OCI-LY1 (cell line): ENCODE results near the gene SLCO2B1.

ENCODE experiments used
- H2AFZ ChIP-seq: fragments of 200-600 bp; sonication (generic), shearing (Covaris generic); 2 replicates; pipeline ENCODE4 v1.6.0; 2014; ENCODE audit warnings: antibody characterized with exemption, mild to moderate bottlenecking, low read length
- H3F3A ChIP-seq: fragments of 200-600 bp; sonication (generic), shearing (Covaris generic); 2 replicates; pipeline ENCODE4 v1.6.0; 2014; ENCODE audit warnings: mild to moderate bottlenecking, antibody characterized with exemption, low read length, moderate library complexity; ENCODE audit not compliant: insufficient read depth
- H3K27ac ChIP-seq: fragments of 200-600 bp; sonication (generic); 2 replicates; pipeline ENCODE4 v1.5.1; 2014; ENCODE audit warnings: low read length, mixed run types, mild to moderate bottlenecking, low read depth; ENCODE audit not compliant: poor library complexity, severe bottlenecking
- H3K27me3 ChIP-seq: fragments of 200-600 bp; sonication (generic); 2 replicates; pipeline ENCODE4 v1.6.0; 2014; ENCODE audit warnings: antibody characterized with exemption, mild to moderate bottlenecking, low read length, moderate library complexity; ENCODE audit not compliant: insufficient read depth
- H3K36me3 ChIP-seq: fragments of 200-600 bp; sonication (generic); 2 replicates; pipeline ENCODE4 v1.6.1; 2014; ENCODE audit warnings: mild to moderate bottlenecking, antibody characterized with exemption, low read length, moderate library complexity, mixed read lengths; ENCODE audit not compliant: insufficient read depth
- H3K4me1 ChIP-seq: fragments of 200-600 bp; sonication (generic); 2 replicates; pipeline ENCODE4 v1.5.1; 2014; ENCODE audit warnings: mild to moderate bottlenecking, low read length, moderate library complexity; ENCODE audit not compliant: insufficient read depth, severe bottlenecking
- H3K4me2 ChIP-seq: fragments of 200-600 bp; sonication (generic), shearing (Covaris generic); 2 replicates; pipeline ENCODE4 v1.6.1; 2014; ENCODE audit warnings: low read length
- H3K4me3 ChIP-seq: fragments of 200-600 bp; sonication (generic); 2 replicates; pipeline ENCODE4 v1.5.1; 2014; ENCODE audit warnings: low read length, low read depth, mild to moderate bottlenecking, mixed read lengths; ENCODE audit not compliant: poor library complexity, severe bottlenecking
- H3K79me2 ChIP-seq: fragments of 200-600 bp; shearing (Covaris generic); 2 replicates; pipeline ENCODE4 v1.6.1; 2016; ENCODE audit warnings: mixed run types, low read length, mixed read lengths; ENCODE audit not compliant: insufficient read depth
- H3K9ac ChIP-seq: fragments of 200-600 bp; sonication (generic), shearing (Covaris generic); 2 replicates; pipeline ENCODE4 v1.6.1; 2014; ENCODE audit warnings: mild to moderate bottlenecking, low read length, mixed read lengths
- H3K9me2 ChIP-seq: fragments of 200-600 bp; sonication (generic), shearing (Covaris generic); 2 replicates; pipeline ENCODE4 v1.6.1; 2014; ENCODE audit warnings: low read depth, mild to moderate bottlenecking, low read length, mixed read lengths
- H3K9me3 ChIP-seq: fragments of 200-600 bp; shearing (Covaris generic); 2 replicates; pipeline ENCODE4 v1.6.1; 2014; ENCODE audit warnings: low read length, mixed read lengths
- H4K20me1 ChIP-seq: fragments of 200-600 bp; sonication (generic), shearing (Covaris generic); 2 replicates; pipeline ENCODE4 v1.6.0; 2016; ENCODE audit warnings: mild to moderate bottlenecking, low read length; ENCODE audit not compliant: insufficient read depth
- EZH2 ChIP-seq: fragments of 200-600 bp; sonication (generic), shearing (Covaris generic); IDR thresholded peaks from 2 replicates; pipeline ENCODE4 v1.8.0; 2017; ENCODE audit warnings: borderline replicate concordance, mixed run types, mild to moderate bottlenecking, antibody characterized with exemption, low read length, moderate library complexity, mixed read lengths
- TF ChIP-seq, protein P1 (sequence below): fragments of 200-600 bp; sonication (generic), shearing (Covaris generic); IDR thresholded peaks from 2 replicates; pipeline ENCODE4 v1.5.1; 2017; ENCODE audit warnings: mild to moderate bottlenecking, antibody characterized with exemption, low read length, moderate library complexity, mixed read lengths

SLCO2B1 gene

GRCh38 chr11:75225794-75226193 lies 74.9 kb downstream of the SLCO2B1 start:
- no peak overlapping the region for H3K27ac ChIP-seq
- H3F3A ChIP-seq = no peaks in the 10 kb centered on the region
- no peaks in the 10 kb centered on the region for H3K27me3 ChIP-seq
- H3K36me3 ChIP-seq = no peaks in the 10 kb centered on the region
- H3K4me3 ChIP-seq = no peak overlapping the region
- H4K20me1 ChIP-seq = no peaks in the 10 kb centered on the region
- TF ChIP-seq, protein P1, sequence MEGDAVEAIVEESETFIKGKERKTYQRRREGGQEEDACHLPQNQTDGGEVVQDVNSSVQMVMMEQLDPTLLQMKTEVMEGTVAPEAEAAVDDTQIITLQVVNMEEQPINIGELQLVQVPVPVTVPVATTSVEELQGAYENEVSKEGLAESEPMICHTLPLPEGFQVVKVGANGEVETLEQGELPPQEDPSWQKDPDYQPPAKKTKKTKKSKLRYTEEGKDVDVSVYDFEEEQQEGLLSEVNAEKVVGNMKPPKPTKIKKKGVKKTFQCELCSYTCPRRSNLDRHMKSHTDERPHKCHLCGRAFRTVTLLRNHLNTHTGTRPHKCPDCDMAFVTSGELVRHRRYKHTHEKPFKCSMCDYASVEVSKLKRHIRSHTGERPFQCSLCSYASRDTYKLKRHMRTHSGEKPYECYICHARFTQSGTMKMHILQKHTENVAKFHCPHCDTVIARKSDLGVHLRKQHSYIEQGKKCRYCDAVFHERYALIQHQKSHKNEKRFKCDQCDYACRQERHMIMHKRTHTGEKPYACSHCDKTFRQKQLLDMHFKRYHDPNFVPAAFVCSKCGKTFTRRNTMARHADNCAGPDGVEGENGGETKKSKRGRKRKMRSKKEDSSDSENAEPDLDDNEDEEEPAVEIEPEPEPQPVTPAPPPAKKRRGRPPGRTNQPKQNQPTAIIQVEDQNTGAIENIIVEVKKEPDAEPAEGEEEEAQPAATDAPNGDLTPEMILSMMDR = no peak
- TF ChIP-seq EZH2 = no peak
- no peaks in the 10 kb centered on the region for H3K79me2 ChIP-seq
- H3K4me2 ChIP-seq = no peak overlapping the region
- H3K9ac ChIP-seq = no peak overlapping the region
- no peaks in the 10 kb centered on the region for H3K9me2 ChIP-seq
- no peaks in the 10 kb centered on the region for H3K9me3 ChIP-seq
- no peaks in the 10 kb centered on the region for H3K4me1 ChIP-seq
- H2AFZ ChIP-seq = no peak overlapping the region

DNA sequence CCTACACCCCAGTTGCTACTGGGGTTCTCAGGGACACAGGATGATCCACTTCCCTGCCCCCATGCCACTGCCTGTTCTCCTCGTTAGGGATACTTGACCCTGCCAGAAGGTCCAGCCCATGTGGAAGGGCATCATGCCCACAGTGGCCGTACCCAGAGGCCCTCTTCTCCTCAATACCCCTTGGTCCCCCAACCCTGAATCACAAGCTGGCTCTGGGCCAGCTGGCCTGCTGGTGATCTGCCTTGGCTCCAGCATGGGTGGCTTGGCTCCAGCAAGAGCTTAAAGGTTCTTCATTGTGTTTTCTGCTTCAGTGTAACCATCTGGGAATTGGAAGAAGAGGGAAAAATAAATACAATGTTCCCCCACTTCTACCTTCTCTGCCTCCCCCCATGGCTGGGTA lies 78.6 kb downstream of the SLCO2B1 start:
- no peaks in the 10 kb centered on the region for H4K20me1 ChIP-seq
- no peak overlapping the region for H3K4me3 ChIP-seq
- H2AFZ ChIP-seq = no peak overlapping the region
- H3K9me3 ChIP-seq = no peaks in the 10 kb centered on the region
- H3K36me3 ChIP-seq = no peaks in the 10 kb centered on the region
- no peak for TF ChIP-seq EZH2
- TF ChIP-seq, protein P1 = no peak
- no peak overlapping the region for H3K27ac ChIP-seq
- H3K79me2 ChIP-seq = no peaks in the 10 kb centered on the region
- no peaks in the 10 kb centered on the region for H3K4me1 ChIP-seq
- no peaks in the 10 kb centered on the region for H3K9me2 ChIP-seq
- no peak overlapping the region for H3K4me2 ChIP-seq
- no peak overlapping the region for H3K9ac ChIP-seq
- no peaks in the 10 kb centered on the region for H3K27me3 ChIP-seq
- H3F3A ChIP-seq = no peaks in the 10 kb centered on the region

DNA sequence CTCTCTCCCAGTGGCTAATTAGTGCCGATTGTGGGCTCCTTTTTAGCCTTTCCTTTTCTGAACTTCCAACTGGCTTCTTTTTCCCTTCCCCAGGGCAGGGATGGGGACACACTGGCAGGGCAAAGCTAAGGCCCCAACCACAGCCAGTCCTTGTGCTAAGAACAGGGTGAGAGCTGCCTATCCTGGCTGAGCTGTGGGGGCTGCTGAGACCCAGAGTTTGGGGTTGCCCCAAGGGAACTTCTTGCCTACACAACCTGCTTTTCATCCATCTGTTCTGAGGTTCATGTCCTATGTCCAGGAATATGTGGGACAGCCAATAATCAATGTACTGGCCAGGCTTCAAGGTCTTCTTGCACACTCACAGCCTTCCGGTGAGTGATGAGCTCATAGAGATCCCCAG lies 79.7 kb downstream of the SLCO2B1 start:
- Histone ChIP-seq H3K79me2 (no peaks in the 10 kb centered on the region), H3K27me3 (no peaks in the 10 kb centered on the region), H3K4me1 (no peaks in the 10 kb centered on the region), H3F3A (no peaks in the 10 kb centered on the region), H3K36me3 (no peaks in the 10 kb centered on the region), H3K9me2 (no peaks in the 10 kb centered on the region), H3K9ac (no peak overlapping the region), H4K20me1 (no peaks in the 10 kb centered on the region), H2AFZ (no peak overlapping the region), H3K4me2 (no peak overlapping the region), H3K27ac (no peak overlapping the region), H3K9me3 (no peaks in the 10 kb centered on the region), H3K4me3 (no peak overlapping the region)
- TF ChIP-seq, protein P1 = no peak
- no peak for TF ChIP-seq EZH2
